Measurements from ENCODE around the gene AFF3. TPM values are rescaled to one million over a fixed set of nuclear protein-coding genes. Genes with fewer than 3 reads are reported as not detected.

Gene AFF3
- total RNA-seq, 1 donor from 2014 or later: 12.2 TPM

DNA sequence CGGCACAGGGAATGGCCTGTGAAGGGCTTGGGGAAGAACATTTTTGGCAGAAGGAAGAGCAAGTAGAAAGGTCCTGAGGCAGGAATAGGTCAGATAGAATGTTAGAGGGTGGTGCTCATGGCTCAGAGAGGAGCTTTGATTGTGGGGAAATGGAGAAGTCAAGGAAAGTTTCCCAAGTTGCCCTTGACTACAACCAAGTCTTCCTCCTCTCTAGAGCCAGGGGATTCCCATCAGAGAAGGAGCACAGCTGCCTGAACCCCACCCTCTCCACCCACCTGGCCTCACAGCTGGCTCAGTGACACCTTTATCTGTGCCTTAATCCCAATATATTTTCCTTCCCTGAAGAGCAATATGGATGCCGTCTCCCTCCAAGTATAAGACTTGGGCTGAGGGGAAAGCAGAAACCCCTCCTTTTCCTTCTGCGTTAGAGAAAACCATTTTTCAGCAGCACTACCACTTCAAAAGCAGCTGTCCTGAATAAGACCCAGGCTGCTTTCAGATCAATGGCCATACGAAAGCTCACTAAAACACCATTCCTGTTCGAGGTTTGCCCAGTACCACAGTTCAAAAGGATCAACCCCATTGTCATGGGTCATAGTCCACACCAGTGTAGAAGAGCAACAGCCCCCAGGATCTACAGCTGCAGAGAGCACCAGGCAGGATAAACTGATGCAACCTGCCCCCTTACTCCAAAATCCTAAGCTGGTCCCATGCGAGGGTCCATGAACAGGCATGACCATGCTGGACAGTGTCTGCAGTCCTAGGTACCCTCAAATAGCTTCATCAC, 199.6 kb downstream of the AFF3 start:
- H3K4me1 Mint-ChIP-seq (ENCODE audit: unreplicated experiment): no peaks in the 10 kb centered on the region
- H3K36me3 Mint-ChIP-seq (ENCODE audit: low read depth, unreplicated experiment): no peaks in the 10 kb centered on the region
- peaks cover 3% of the 10 kb centered on the region for H3K27me3 Mint-ChIP-seq (ENCODE audit: unreplicated experiment)
- no peak for DNase-seq (ENCODE audit: low spot score)
- no peak overlapping the region for H3K27ac Mint-ChIP-seq (ENCODE audit: unreplicated experiment)
- TF ChIP-seq, protein P1, sequence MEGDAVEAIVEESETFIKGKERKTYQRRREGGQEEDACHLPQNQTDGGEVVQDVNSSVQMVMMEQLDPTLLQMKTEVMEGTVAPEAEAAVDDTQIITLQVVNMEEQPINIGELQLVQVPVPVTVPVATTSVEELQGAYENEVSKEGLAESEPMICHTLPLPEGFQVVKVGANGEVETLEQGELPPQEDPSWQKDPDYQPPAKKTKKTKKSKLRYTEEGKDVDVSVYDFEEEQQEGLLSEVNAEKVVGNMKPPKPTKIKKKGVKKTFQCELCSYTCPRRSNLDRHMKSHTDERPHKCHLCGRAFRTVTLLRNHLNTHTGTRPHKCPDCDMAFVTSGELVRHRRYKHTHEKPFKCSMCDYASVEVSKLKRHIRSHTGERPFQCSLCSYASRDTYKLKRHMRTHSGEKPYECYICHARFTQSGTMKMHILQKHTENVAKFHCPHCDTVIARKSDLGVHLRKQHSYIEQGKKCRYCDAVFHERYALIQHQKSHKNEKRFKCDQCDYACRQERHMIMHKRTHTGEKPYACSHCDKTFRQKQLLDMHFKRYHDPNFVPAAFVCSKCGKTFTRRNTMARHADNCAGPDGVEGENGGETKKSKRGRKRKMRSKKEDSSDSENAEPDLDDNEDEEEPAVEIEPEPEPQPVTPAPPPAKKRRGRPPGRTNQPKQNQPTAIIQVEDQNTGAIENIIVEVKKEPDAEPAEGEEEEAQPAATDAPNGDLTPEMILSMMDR (IDR thresholded peaks at IDR 0.05; ENCODE audit: unreplicated experiment): no peak
- no peaks in the 10 kb centered on the region for H3K9me3 Mint-ChIP-seq (ENCODE audit: unreplicated experiment)
- peak overlapping the region; percentile 32 for H3K4me3 Mint-ChIP-seq (ENCODE audit: unreplicated experiment)

DNA sequence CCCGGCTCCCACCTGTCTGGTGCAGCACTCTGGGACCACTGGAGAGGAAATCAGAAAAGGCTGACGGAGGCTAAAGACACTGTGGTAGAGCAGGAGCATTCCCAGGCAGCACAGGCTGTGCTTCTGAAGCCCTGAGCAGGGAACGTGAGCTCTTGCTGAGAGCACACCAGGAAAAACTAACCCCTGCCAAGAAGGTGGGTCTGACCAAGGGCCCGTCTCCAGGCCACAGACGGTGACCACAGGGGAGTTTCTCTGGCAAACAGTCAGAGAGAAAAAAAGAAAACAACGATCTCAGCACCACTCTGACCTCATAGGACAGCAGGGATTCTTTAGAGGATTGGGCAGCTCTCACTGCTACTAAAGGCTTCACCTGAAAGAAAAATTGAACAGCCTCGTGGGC, 201.4 kb downstream of the AFF3 start:
- TF ChIP-seq, protein P1 (IDR thresholded peaks at IDR 0.05; ENCODE audit: unreplicated experiment): no peak
- Mint-ChIP-seq H3K27me3 (ENCODE audit: unreplicated experiment) (no peaks in the 10 kb centered on the region), H3K9me3 (ENCODE audit: unreplicated experiment) (no peaks in the 10 kb centered on the region), H3K4me3 (ENCODE audit: unreplicated experiment) (no peak overlapping the region), H3K27ac (ENCODE audit: unreplicated experiment) (no peak overlapping the region), H3K4me1 (ENCODE audit: unreplicated experiment) (peaks cover 3% of the 10 kb centered on the region), H3K36me3 (ENCODE audit: low read depth, unreplicated experiment) (no peaks in the 10 kb centered on the region)
- no peak for DNase-seq (ENCODE audit: low spot score)

- Mint-ChIP-seq H3K27ac (ENCODE audit: unreplicated experiment) (no peak overlapping the region), H3K4me1 (ENCODE audit: unreplicated experiment) (peaks cover 7% of the 10 kb centered on the region), H3K4me3 (ENCODE audit: unreplicated experiment) (no peak overlapping the region), H3K36me3 (ENCODE audit: low read depth, unreplicated experiment) (no peaks in the 10 kb centered on the region), H3K9me3 (ENCODE audit: unreplicated experiment) (no peaks in the 10 kb centered on the region), H3K27me3 (ENCODE audit: unreplicated experiment) (no peaks in the 10 kb centered on the region)
- no peak for DNase-seq (ENCODE audit: low spot score)
- TF ChIP-seq, protein P1 (IDR thresholded peaks at IDR 0.05; ENCODE audit: unreplicated experiment): no peak
Measured at GRCh38 chr2:99939135-99939534, 203.3 kb downstream of the AFF3 start.

DNA sequence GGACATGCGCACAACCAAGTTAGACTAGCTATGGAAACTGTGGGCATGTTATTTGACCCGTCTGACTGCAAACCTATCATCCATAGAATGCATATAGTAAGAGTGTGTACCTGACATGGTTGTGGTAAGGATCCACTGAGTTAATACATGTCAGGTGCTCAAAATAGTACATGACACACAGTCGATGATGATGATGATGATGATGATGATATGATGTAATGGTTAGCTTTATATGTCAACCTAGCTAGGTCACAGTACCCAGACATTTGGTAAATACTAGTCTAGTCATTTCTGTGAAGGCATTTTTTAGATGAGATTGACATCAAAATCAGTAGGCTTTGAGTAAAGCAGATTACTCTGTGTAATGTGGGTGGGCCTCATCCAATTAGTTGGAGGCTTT, 204.1 kb downstream of the AFF3 start:
- Mint-ChIP-seq H3K27ac (ENCODE audit: unreplicated experiment) (no peak overlapping the region), H3K27me3 (ENCODE audit: unreplicated experiment) (peaks cover 3% of the 10 kb centered on the region), H3K36me3 (ENCODE audit: low read depth, unreplicated experiment) (no peaks in the 10 kb centered on the region), H3K9me3 (ENCODE audit: unreplicated experiment) (no peaks in the 10 kb centered on the region), H3K4me1 (ENCODE audit: unreplicated experiment) (peaks cover 7% of the 10 kb centered on the region), H3K4me3 (ENCODE audit: unreplicated experiment) (no peak overlapping the region)
- DNase-seq (ENCODE audit: low spot score): no peak
- TF ChIP-seq, protein P1 (IDR thresholded peaks at IDR 0.05; ENCODE audit: unreplicated experiment): no peak

DNA sequence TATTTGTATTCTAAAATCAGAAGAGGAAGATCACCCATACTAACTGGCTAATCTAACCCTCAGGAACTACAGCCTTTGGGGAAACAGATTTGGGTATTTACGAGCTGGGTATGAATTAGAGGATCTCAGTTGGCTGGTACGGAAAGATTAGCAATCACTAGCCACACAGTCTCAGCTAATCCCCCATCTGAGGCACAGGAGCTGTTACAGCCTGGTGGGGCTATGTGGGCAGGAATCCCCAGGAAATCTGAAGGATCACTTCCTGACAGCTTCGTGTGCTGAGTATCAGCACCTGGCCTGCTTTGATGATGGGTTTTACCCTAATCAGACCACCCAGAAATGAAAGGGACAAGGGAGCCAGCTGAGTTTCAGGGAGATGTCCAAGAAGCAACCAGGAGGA, 206.3 kb downstream of the AFF3 start:
- TF ChIP-seq, protein P1 (IDR thresholded peaks at IDR 0.05; ENCODE audit: unreplicated experiment): no peak
- Mint-ChIP-seq H3K4me3 (ENCODE audit: unreplicated experiment) (no peak overlapping the region), H3K4me1 (ENCODE audit: unreplicated experiment) (peaks cover 7% of the 10 kb centered on the region), H3K27ac (ENCODE audit: unreplicated experiment) (no peak overlapping the region), H3K27me3 (ENCODE audit: unreplicated experiment) (peaks cover 3% of the 10 kb centered on the region), H3K36me3 (ENCODE audit: low read depth, unreplicated experiment) (no peaks in the 10 kb centered on the region), H3K9me3 (ENCODE audit: unreplicated experiment) (no peaks in the 10 kb centered on the region)
- DNase-seq (ENCODE audit: low spot score): no peak
